Measurements from ENCODE around the gene ALMS1.
"Not testable (repeated sequence)": the region's sequence is repeated elsewhere in the genome, so short reads cannot be mapped to it uniquely, and the experiment has no call there.

The ALMS1 gene

GRCh38 chr2:73504850-73505249 lies 119.2 kb downstream of the ALMS1 start:
- not testable (repeated sequence) for DNase-seq

DNA sequence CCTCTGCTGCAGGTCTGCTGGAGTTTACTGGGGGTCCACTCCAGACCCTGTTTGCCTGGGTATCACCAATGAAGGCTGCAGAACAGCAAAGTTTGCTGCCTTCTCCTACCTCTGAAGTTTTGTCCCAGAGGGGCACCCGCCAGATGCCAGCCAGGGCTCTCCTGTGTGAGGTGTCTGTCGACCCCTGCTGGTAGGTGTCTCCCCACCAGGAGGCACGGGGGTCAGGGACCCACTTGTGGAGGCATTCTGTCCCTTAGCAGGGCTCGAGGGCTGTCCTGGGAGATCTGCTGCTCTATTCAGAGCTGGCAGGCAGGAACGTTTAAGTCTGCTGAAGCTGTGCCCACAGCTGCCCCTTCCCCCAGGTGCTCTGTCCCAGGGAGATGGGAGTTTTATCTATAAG lies 124.8 kb downstream of the ALMS1 start:
- not testable (repeated sequence) for DNase-seq

GRCh38 chr2:73516033-73516432 lies 130.4 kb downstream of the ALMS1 start:
- no peak for DNase-seq

GRCh38 chr2:73528688-73529087 lies 143.1 kb downstream of the ALMS1 start:
- DNase-seq, result no peak

DNA sequence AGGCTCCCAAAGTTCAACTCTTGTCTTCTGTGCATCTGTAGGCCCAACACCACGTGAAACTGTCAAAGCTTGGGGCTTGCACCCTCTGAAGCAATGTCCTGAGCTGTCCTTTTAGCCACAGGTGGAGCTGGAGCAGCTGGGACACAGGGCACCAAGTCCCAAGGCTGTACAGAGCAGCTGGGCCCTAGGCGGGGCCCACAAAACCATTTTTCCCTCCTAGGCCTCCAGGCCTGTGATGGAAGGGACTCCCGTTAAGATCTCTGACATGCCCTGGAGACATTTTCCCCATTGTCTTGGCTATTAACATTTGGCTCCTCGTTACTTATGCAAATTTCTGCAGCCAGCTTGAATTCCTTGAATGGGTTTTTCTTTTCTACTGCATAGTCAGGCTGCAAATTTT lies 145.1 kb downstream of the ALMS1 start:
- not testable (repeated sequence) for DNase-seq

- no peak for DNase-seq
Measured at GRCh38 chr2:73532381-73532780, 146.7 kb downstream of the ALMS1 start.

- no peak for DNase-seq
Measured at GRCh38 chr2:73536133-73536840, 150.7 kb downstream of the ALMS1 start.

GRCh38 chr2:73560875-73561274 lies 175.2 kb downstream of the ALMS1 start:
- DNase-seq, result not testable (repeated sequence)

- no peak for DNase-seq
Measured at GRCh38 chr2:73561422-73561821, 175.8 kb downstream of the ALMS1 start.

DNA sequence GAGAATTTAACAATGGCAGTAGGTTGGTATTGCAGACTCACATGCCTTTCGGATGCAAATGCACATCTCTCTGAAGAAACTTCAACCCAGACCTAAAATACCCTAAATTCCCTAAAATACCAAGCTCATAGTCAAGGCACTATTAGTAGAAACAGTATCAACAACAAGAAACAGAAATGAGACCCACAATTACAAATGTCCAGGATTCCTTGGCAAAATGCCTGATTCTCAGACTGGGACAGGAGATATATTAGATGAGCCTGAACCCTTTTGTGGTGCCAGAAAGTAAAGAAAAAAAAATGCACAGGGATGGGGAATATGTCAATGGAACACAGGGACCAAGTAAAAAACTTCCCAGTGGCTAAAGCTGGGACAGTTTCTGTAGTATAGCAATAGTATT lies 179.3 kb downstream of the ALMS1 start:
- DNase-seq, result no peak

DNA sequence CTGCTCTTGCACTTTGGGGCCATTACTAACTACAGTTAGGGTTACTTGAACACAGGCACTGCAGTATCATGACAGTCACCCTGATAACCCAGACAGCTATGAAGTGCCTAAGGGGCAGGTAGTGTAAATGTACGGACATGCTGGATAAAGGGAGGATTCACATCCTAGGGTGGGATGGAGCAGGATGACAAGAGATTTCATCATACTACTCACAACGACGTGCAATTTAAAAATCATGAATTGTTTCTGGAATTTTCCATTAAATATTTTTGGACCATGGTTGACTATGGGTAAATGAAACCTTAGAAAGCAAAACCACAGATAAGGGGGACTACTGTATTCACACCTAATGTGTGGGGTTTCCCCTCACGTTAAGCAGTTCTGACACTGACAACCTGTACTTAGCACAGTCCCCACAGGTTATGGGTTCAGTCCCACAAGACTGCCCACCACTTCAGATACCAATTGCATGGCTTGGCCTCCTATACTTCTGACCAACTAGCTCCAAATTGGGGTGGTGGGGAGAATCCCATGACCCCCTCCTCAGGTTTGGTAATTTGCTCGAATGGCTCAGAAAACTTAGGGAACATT lies 180.7 kb downstream of the ALMS1 start:
- DNase-seq, result no peak

- no peak for DNase-seq
Measured at GRCh38 chr2:73575261-73575660, 189.6 kb downstream of the ALMS1 start.

DNA sequence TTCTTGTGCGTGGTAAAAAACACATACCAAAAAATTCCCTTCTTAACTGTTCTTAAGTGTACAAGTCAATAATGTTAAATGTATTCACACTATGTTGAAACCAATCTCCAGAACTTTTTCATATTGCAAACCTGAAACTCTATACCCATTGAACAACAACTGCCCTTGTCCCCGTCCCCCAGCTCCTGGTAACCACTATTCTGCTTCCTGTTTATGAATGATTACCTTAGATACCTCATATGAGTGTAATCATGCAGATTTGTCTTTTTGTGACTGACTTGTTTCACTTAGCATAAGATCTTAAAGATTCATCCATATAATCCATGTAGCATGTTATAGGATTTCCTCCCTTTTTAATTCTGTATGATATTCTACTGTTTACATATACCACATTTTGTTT lies 196.7 kb downstream of the ALMS1 start:
- no peak for DNase-seq

DNA sequence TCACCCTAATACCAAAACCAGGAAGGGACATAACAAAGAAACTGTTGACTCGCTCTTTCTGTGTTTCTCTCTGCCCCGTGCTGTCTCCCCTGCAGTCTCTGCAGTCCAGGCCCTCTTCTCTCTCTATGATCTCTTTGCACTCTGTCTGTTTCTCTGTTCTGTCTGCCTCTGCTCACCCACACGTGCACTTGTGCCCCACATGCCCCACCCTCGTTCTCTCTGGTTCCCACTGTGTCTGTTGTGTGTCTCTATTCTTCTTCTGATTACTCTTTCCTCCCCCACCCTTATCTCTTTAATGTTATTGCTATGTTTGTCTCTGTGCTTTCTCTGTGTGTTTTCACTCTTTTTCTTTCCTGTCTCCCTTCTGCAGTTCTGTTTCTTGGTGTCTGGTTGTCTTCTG lies 202.5 kb downstream of the ALMS1 start:
- no peak for DNase-seq

GRCh38 chr2:73593680-73594079 lies 208.0 kb downstream of the ALMS1 start:
- no peak for DNase-seq

GRCh38 chr2:73594251-73594650 lies 208.6 kb downstream of the ALMS1 start:
- DNase-seq, result no peak

DNA sequence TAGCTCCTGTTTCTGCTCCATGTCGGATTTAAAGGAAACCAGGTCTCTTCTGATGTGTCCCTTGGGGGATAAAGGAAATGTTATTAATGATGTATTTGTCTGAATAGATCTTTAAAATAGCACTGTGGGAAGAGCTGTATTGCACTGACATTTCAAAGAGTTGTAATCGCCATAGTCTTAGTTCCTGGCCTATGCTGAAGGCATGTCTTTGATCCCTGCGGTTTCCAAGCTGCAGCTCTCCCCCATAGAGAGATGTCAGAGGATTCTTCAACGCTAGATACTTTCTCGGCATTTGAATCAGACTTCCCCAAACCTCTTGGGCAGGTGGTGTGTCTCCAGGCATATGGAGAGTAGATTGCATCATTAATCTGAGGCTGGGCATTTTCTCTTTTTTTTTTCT lies 216.1 kb downstream of the ALMS1 start:
- no peak for DNase-seq

GRCh38 chr2:73603099-73603588 lies 217.5 kb downstream of the ALMS1 start:
- not testable (repeated sequence) for DNase-seq

- not testable (repeated sequence) for DNase-seq
Measured at GRCh38 chr2:73604589-73604988, 219.0 kb downstream of the ALMS1 start.

- no peak for DNase-seq
Measured at GRCh38 chr2:73610111-73610510, 224.5 kb downstream of the ALMS1 start.

DNA sequence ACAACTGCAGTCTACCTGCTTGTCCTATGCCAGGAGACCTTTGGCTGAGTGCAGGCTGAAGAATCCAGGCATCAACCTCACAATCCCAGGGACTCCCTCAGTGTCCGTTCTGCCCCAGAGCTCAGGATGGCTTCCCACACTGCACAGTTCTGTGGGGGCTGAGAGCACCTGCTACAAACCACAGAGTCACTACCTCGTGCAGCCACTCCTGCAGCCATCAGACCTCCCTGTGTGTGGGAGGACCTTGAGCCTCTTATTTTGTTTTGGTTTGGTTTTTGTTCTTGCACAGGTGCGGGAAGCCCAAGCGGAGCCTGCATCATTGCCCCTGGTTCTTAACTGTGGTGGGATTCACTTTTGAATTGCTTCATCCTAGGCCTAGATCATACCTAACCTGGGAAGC lies 225.6 kb downstream of the ALMS1 start:
- no peak for DNase-seq

GRCh38 chr2:73611867-73612266 lies 226.2 kb downstream of the ALMS1 start:
- DNase-seq, result no peak

- DNase-seq, result no peak
Measured at GRCh38 chr2:73614105-73614504, 228.5 kb downstream of the ALMS1 start.

DNA sequence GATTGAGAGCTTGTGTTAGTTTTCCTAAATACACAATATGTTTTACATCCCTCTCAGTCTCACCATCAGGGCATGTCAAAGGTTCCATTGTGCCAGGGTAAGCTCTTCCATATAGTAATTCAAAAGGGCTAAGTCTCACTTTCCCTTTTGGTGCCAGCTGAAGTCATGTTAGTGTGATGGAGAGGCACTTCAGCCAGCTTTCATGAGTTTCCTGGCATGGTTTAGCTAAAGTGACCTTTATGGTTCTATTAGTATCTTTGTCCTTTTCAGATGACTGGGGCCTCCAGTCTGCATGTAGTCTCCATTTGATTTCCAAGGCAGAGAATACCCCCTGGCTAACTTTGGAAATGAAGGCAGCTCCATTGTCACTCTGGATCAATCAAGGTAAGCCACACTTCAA lies 229.4 kb downstream of the ALMS1 start:
- no peak for DNase-seq

- DNase-seq, result not testable (repeated sequence)
Measured at GRCh38 chr2:73619925-73620324, 234.3 kb downstream of the ALMS1 start.
